ENCODE results near the gene UBE2L6. TPM values are rescaled to one million over a fixed set of nuclear protein-coding genes. Genes with fewer than 3 reads are reported as not detected.

UBE2L6 gene
- total RNA-seq: 100 to 1,000 TPM; 245 to 317 TPM

GRCh38 chr11:57567515-57568329, at the start of gene UBE2L6:
Gene UBE2L6, minus strand, starts transcription at chr11:57567672. Its CDS starts 61 bp downstream, at chr11:57567611.
- H3K36me3 Mint-ChIP-seq: peaks cover 29% of the 10 kb centered on the region
- ATAC-seq (peak; percentile 79), DNase-seq (peak; percentile 77)
- H3K27me3 Mint-ChIP-seq: no peaks in the 10 kb centered on the region
- CTCF ChIA-PET: interaction anchor here (0.6 to 9.3 kb wide), 31 partner anchors 8 to 1038 kb away, joined by 3 to 267 read pairs (median 4); partner anchors contain the start of genes MED19, TMX2, YPEL4 and ZDHHC5
- peak within 1 kb of the TSS; percentile 100 for H3K4me3 Mint-ChIP-seq
- peak within 1 kb of the TSS; percentile 98 for H3K27ac Mint-ChIP-seq
- H3K9me3 Mint-ChIP-seq (ENCODE audit: low read depth): no peaks in the 10 kb centered on the region
- H3K4me1 Mint-ChIP-seq: peaks cover 30% of the 10 kb centered on the region

- no peak for ATAC-seq
Measured at GRCh38 chr11:57616595-57616994, 49.1 kb upstream of the UBE2L6 start.

GRCh38 chr11:57615308-57615707, 47.8 kb upstream of the UBE2L6 start:
- H3K4me3 Mint-ChIP-seq: no peak overlapping the region
- H3K4me1 Mint-ChIP-seq: no peaks in the 10 kb centered on the region
- peaks cover 3% of the 10 kb centered on the region for H3K9me3 Mint-ChIP-seq (ENCODE audit: low read depth)
- CTCF ChIA-PET: no interaction called here
- DNase-seq: no peak
- H3K27ac Mint-ChIP-seq: no peak overlapping the region
- peaks cover 33% of the 10 kb centered on the region for H3K27me3 Mint-ChIP-seq
- no peaks in the 10 kb centered on the region for H3K36me3 Mint-ChIP-seq
- no peak for ATAC-seq

More at GRCh38 chr11:57616595-57616994, 49.1 kb upstream of the UBE2L6 start:
- H3K4me1 Mint-ChIP-seq: no peaks in the 10 kb centered on the region
- peaks cover 24% of the 10 kb centered on the region for H3K27me3 Mint-ChIP-seq
- no peak for DNase-seq
- no peak overlapping the region for H3K27ac Mint-ChIP-seq
- CTCF ChIA-PET: no interaction called here
- H3K9me3 Mint-ChIP-seq (ENCODE audit: low read depth): peaks cover 3% of the 10 kb centered on the region
- no peaks in the 10 kb centered on the region for H3K36me3 Mint-ChIP-seq
- no peak overlapping the region for H3K4me3 Mint-ChIP-seq

- H3K36me3 Mint-ChIP-seq: no peaks in the 10 kb centered on the region
- H3K4me3 Mint-ChIP-seq: no peak overlapping the region
- H3K27ac Mint-ChIP-seq: no peak overlapping the region
- CTCF ChIA-PET: no interaction called here
- H3K27me3 Mint-ChIP-seq: peaks cover 39% of the 10 kb centered on the region
- no peaks in the 10 kb centered on the region for H3K4me1 Mint-ChIP-seq
- peaks cover 2% of the 10 kb centered on the region for H3K9me3 Mint-ChIP-seq (ENCODE audit: low read depth)
- ATAC-seq (no peak), DNase-seq (no peak)
Measured at GRCh38 chr11:57614234-57614772, 46.8 kb upstream of the UBE2L6 start.

- Mint-ChIP-seq H3K27me3 (peaks cover 50% of the 10 kb centered on the region), H3K4me1 (no peaks in the 10 kb centered on the region), H3K27ac (no peak overlapping the region), H3K36me3 (no peaks in the 10 kb centered on the region), H3K4me3 (no peak overlapping the region), H3K9me3 (ENCODE audit: low read depth) (no peaks in the 10 kb centered on the region)
- no peak for DNase-seq
- CTCF ChIA-PET: interaction anchor here (1.3 kb wide), 2 partner anchors 9 to 35 kb away, joined by 3 to 4 read pairs; no protein-coding TSS in a partner anchor
- ATAC-seq: no peak
Measured at GRCh38 chr11:57610170-57610569, 42.7 kb upstream of the UBE2L6 start.

GRCh38 chr11:57605028-57605420, 37.6 kb upstream of the UBE2L6 start:
- peaks cover 32% of the 10 kb centered on the region for H3K27me3 Mint-ChIP-seq
- no peak overlapping the region for H3K4me3 Mint-ChIP-seq
- no peaks in the 10 kb centered on the region for H3K9me3 Mint-ChIP-seq (ENCODE audit: low read depth)
- H3K27ac Mint-ChIP-seq: no peak overlapping the region
- DNase-seq (no peak), ATAC-seq (no peak)
- H3K4me1 Mint-ChIP-seq: peaks cover 5% of the 10 kb centered on the region
- CTCF ChIA-PET: interaction anchor here (0.7 to 2.8 kb wide), 9 partner anchors 18 to 148 kb away, joined by 3 to 12 read pairs (median 3); no protein-coding TSS in a partner anchor
- no peaks in the 10 kb centered on the region for H3K36me3 Mint-ChIP-seq

GRCh38 chr11:57604296-57605027, 37.0 kb upstream of the UBE2L6 start:
- no peak overlapping the region for H3K27ac Mint-ChIP-seq
- DNase-seq (peak; percentile 44), ATAC-seq (no peak)
- CTCF ChIA-PET: interaction anchor here (0.7 to 2.8 kb wide), 9 partner anchors 17 to 148 kb away, joined by 3 to 12 read pairs (median 3); no protein-coding TSS in a partner anchor
- no peaks in the 10 kb centered on the region for H3K9me3 Mint-ChIP-seq (ENCODE audit: low read depth)
- peaks cover 5% of the 10 kb centered on the region for H3K4me1 Mint-ChIP-seq
- H3K27me3 Mint-ChIP-seq: peaks cover 34% of the 10 kb centered on the region
- H3K36me3 Mint-ChIP-seq: no peaks in the 10 kb centered on the region
- no peak overlapping the region for H3K4me3 Mint-ChIP-seq

- DNase-seq (no peak), ATAC-seq (no peak)
- CTCF ChIA-PET: interaction anchor here (1.2 to 1.6 kb wide), 2 partner anchors 8 to 33 kb away, joined by 3 to 4 read pairs; no protein-coding TSS in a partner anchor
- peaks cover 5% of the 10 kb centered on the region for H3K4me1 Mint-ChIP-seq
- H3K4me3 Mint-ChIP-seq: no peak overlapping the region
- H3K27me3 Mint-ChIP-seq: peaks cover 39% of the 10 kb centered on the region
- H3K9me3 Mint-ChIP-seq (ENCODE audit: low read depth): no peaks in the 10 kb centered on the region
- no peaks in the 10 kb centered on the region for H3K36me3 Mint-ChIP-seq
- no peak overlapping the region for H3K27ac Mint-ChIP-seq
Measured at GRCh38 chr11:57601297-57601696, 33.8 kb upstream of the UBE2L6 start.

GRCh38 chr11:57599381-57599780, 31.9 kb upstream of the UBE2L6 start:
- DNase-seq (no peak), ATAC-seq (no peak)
- CTCF ChIA-PET: interaction anchor here (1.5 kb wide), 1 partner anchor 23 kb away, joined by 4 read pairs; no protein-coding TSS in a partner anchor
- H3K9me3 Mint-ChIP-seq (ENCODE audit: low read depth): no peaks in the 10 kb centered on the region
- H3K36me3 Mint-ChIP-seq: no peaks in the 10 kb centered on the region
- peaks cover 44% of the 10 kb centered on the region for H3K27me3 Mint-ChIP-seq
- no peak overlapping the region for H3K4me3 Mint-ChIP-seq
- no peak overlapping the region for H3K27ac Mint-ChIP-seq
- H3K4me1 Mint-ChIP-seq: peaks cover 2% of the 10 kb centered on the region

GRCh38 chr11:57598831-57599155, 31.3 kb upstream of the UBE2L6 start:
- ATAC-seq: no peak

GRCh38 chr11:57597916-57598830, 30.7 kb upstream of the UBE2L6 start:
- H3K27me3 Mint-ChIP-seq: peaks cover 49% of the 10 kb centered on the region
- H3K27ac Mint-ChIP-seq: no peak overlapping the region
- H3K9me3 Mint-ChIP-seq (ENCODE audit: low read depth): no peaks in the 10 kb centered on the region
- no peak overlapping the region for H3K4me3 Mint-ChIP-seq
- CTCF ChIA-PET: interaction anchor here (1.5 kb wide), 1 partner anchor 24 kb away, joined by 4 read pairs; no protein-coding TSS in a partner anchor
- ATAC-seq: no peak
- H3K4me1 Mint-ChIP-seq: no peaks in the 10 kb centered on the region
- no peaks in the 10 kb centered on the region for H3K36me3 Mint-ChIP-seq
- no peak for DNase-seq

More at GRCh38 chr11:57598831-57599155, 31.3 kb upstream of the UBE2L6 start:
- Mint-ChIP-seq H3K9me3 (ENCODE audit: low read depth) (no peaks in the 10 kb centered on the region), H3K27ac (no peak overlapping the region), H3K4me1 (no peaks in the 10 kb centered on the region), H3K27me3 (peaks cover 49% of the 10 kb centered on the region), H3K36me3 (no peaks in the 10 kb centered on the region), H3K4me3 (no peak overlapping the region)
- DNase-seq: no peak
- CTCF ChIA-PET: interaction anchor here (1.5 kb wide), 1 partner anchor 23 kb away, joined by 4 read pairs; no protein-coding TSS in a partner anchor

GRCh38 chr11:57597461-57597915, 30.0 kb upstream of the UBE2L6 start, which contains the start of gene SERPING1:
Gene SERPING1, plus strand, starts transcription at chr11:57597685. Its CDS starts 586 bp downstream, at chr11:57598271.
- no peaks in the 10 kb centered on the region for H3K9me3 Mint-ChIP-seq (ENCODE audit: low read depth)
- ATAC-seq (no peak), DNase-seq (no peak)
- H3K27me3 Mint-ChIP-seq: peaks cover 52% of the 10 kb centered on the region
- H3K36me3 Mint-ChIP-seq: no peaks in the 10 kb centered on the region
- H3K4me3 Mint-ChIP-seq: no peak within 1 kb of the TSS
- CTCF ChIA-PET: no interaction called here
- H3K4me1 Mint-ChIP-seq: no peaks in the 10 kb centered on the region
- H3K27ac Mint-ChIP-seq: no peak within 1 kb of the TSS
